Upper lobe of right lung (tissue), 1 donor: ENCODE data around the gene STK31. TPM values are rescaled to one million over a fixed set of nuclear protein-coding genes. Genes with fewer than 3 reads are reported as not detected.
A peak's percentile ranks its signal among the peaks of the same experiment; 100 is the strongest.
"Not testable (repeated sequence)": the region's sequence is repeated elsewhere in the genome, so short reads cannot be mapped to it uniquely, and the experiment has no call there.

ENCODE experiments used
- ATAC-seq: fragments of 200-7000 bp; cut with Tn5 transposase; one replicate; pipeline ENCODE4 v1.9.1; 2020; ENCODE audit warnings: mild to moderate bottlenecking, moderate library complexity
- DNase-seq: peaks from one replicate; pipeline ENCODE4 v3.0.0-alpha.2; 2020
- H3K27ac ChIP-seq: fragments of 200-600 bp; one replicate; pipeline ENCODE4 v1.8.0; 2022
- H3K27me3 ChIP-seq: fragments of 200-600 bp; one replicate; pipeline ENCODE4 v1.8.0; 2022; ENCODE audit warnings: mild to moderate bottlenecking
- H3K36me3 ChIP-seq: fragments of 200-600 bp; one replicate; pipeline ENCODE4 v1.8.0; 2022
- H3K4me1 ChIP-seq: fragments of 200-600 bp; one replicate; pipeline ENCODE4 v1.8.0; 2022
- H3K4me3 ChIP-seq: fragments of 200-600 bp; one replicate; pipeline ENCODE4 v1.8.0; 2022; ENCODE audit warnings: mild to moderate bottlenecking
- H3K9me3 ChIP-seq: fragments of 200-600 bp; one replicate; pipeline ENCODE4 v1.8.0; 2022
- CTCF ChIP-seq: fragments of 200-600 bp; IDR thresholded peaks from one replicate; pipeline ENCODE4 v1.8.0; 2022; ENCODE audit warnings: antibody characterized with exemption
- intact Hi-C: fragments of 100-400 bp; cut with DNase I; formaldehyde crosslinking; loops from one replicate; pipeline ENCODE4 v1.11.0; 2022
- total RNA-seq: library from RNA; stranded (reverse); fragmentation: NEBNext Ultra II Directional; extraction: Animal tissue kit (Norgen Biotek cat#: 25700); gene quantifications from one replicate; pipeline ENCODE4 v1.2.1, GENCODE V29; 2021
- donor health status: DM: no; HTN: yes; CAD: no; lungs with severe emphysema.

Gene STK31
- total RNA-seq, 1 donor from 2014 or later, result 1.1 TPM

- Histone ChIP-seq H3K4me3 (no peak overlapping the region), H3K27ac (no peak overlapping the region), H3K27me3 (no peaks in the 10 kb centered on the region), H3K9me3 (peaks cover 7% of the 10 kb centered on the region), H3K36me3 (no peaks in the 10 kb centered on the region), H3K4me1 (no peaks in the 10 kb centered on the region)
- no peak for TF ChIP-seq CTCF
- ATAC-seq, result no peak
- no peak for DNase-seq
- intact Hi-C loops, result no loop called here
Measured at GRCh38 chr7:23833405-23833804, 123.4 kb downstream of the STK31 start.

GRCh38 chr7:23844837-23845236 is 134.8 kb downstream of the STK31 start:
- H3K27ac ChIP-seq, H3K4me3 ChIP-seq, H3K4me1 ChIP-seq, intact Hi-C loops, ATAC-seq, DNase-seq, H3K9me3 ChIP-seq, H3K36me3 ChIP-seq, H3K27me3 ChIP-seq: not testable (repeated sequence)

- H3K27ac ChIP-seq, result no peak overlapping the region
Measured at GRCh38 chr7:23852135-23852534, 142.1 kb downstream of the STK31 start.

GRCh38 chr7:23852988-23853387 is 143.0 kb downstream of the STK31 start:
- no peak for ATAC-seq
- no peak overlapping the region for H3K4me3 ChIP-seq
- no peaks in the 10 kb centered on the region for H3K9me3 ChIP-seq
- H3K36me3 ChIP-seq, result no peaks in the 10 kb centered on the region
- H3K4me1 ChIP-seq, result no peaks in the 10 kb centered on the region
- H3K27me3 ChIP-seq, result no peaks in the 10 kb centered on the region
- no peak for DNase-seq
- TF ChIP-seq CTCF, result no peak
- intact Hi-C loops, result no loop called here
- no peak overlapping the region for H3K27ac ChIP-seq

More at GRCh38 chr7:23852135-23852534, 142.1 kb downstream of the STK31 start:
- Histone ChIP-seq H3K4me3 (no peak overlapping the region), H3K27me3 (no peaks in the 10 kb centered on the region), H3K4me1 (no peaks in the 10 kb centered on the region), H3K9me3 (no peaks in the 10 kb centered on the region), H3K36me3 (no peaks in the 10 kb centered on the region)
- no peak for TF ChIP-seq CTCF
- intact Hi-C loops, result no loop called here
- no peak for ATAC-seq
- no peak for DNase-seq

- ATAC-seq (no peak), DNase-seq (no peak)
- Histone ChIP-seq H3K4me3 (no peak overlapping the region), H3K4me1 (no peaks in the 10 kb centered on the region), H3K36me3 (no peaks in the 10 kb centered on the region), H3K9me3 (no peaks in the 10 kb centered on the region), H3K27me3 (no peaks in the 10 kb centered on the region), H3K27ac (no peak overlapping the region)
- peak; percentile 46 for TF ChIP-seq CTCF
- intact Hi-C loops, result no loop called here
Measured at GRCh38 chr7:23863209-23863787, 153.3 kb downstream of the STK31 start.

GRCh38 chr7:23864973-23865372 is 155.0 kb downstream of the STK31 start:
- Histone ChIP-seq H3K27me3 (no peaks in the 10 kb centered on the region), H3K4me3 (no peak overlapping the region), H3K36me3 (no peaks in the 10 kb centered on the region), H3K27ac (no peak overlapping the region), H3K9me3 (no peaks in the 10 kb centered on the region), H3K4me1 (no peaks in the 10 kb centered on the region)
- DNase-seq, result no peak
- ATAC-seq, result no peak
- intact Hi-C loops, result no loop called here
- no peak for TF ChIP-seq CTCF
